Globus pallidus (tissue), 1 donor: Measurements from ENCODE around the gene DNTT.

ENCODE experiments used
- DNase-seq: peaks from one replicate; pipeline ENCODE4 v3.0.0-alpha.2; 2015; ENCODE audit warnings: low spot score

The DNTT gene

DNA sequence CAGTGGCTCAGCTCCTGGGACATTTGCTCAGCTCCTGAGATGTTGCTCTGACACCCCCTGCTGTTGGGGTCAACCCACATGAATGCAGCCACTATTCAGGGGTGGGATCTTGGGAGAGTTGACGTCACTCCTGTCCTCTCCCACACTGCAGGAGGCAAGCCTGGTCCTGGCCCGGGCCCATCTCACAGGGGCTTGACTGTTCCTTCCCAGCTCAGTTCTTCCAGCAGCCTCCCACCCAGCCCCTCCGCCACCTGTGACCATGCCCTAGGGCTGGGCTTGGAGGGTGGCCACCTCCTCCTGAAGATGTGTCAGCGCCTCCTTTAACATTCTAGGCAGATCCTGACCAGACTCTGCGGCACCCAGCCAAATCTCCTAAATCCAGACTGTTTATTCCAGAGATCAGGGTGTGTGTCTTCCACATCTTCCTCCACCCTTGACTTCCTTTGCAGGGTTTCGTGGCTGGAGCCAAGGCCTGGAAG, 73.6 kb downstream of the DNTT start:
- DNase-seq = no peak

DNA sequence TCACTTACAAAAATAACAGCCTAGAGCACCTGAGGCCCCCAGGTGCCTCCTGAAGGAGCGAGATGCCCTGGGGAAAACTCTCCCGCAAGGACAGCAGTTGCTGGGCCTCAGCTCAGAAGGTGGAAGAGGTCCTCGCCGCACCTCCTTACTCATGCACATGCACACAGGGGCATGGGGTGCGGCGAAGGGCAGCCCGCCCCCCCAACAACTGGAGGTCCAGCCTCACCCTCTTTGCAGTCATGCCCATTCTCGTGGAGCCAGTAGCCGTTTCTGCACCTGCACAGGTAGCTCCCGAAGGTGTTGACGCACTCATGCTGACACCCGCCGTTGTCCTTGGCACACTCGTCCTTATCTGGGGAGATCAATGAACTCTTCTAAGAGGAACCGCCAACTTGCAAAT, 74.5 kb downstream of the DNTT start:
- no peak for DNase-seq

GRCh38 chr10:96379758-96380157, 75.5 kb downstream of the DNTT start:
- no peak for DNase-seq

- DNase-seq = no peak
Observed at GRCh38 chr10:96380821-96381220, 76.6 kb downstream of the DNTT start.

DNA sequence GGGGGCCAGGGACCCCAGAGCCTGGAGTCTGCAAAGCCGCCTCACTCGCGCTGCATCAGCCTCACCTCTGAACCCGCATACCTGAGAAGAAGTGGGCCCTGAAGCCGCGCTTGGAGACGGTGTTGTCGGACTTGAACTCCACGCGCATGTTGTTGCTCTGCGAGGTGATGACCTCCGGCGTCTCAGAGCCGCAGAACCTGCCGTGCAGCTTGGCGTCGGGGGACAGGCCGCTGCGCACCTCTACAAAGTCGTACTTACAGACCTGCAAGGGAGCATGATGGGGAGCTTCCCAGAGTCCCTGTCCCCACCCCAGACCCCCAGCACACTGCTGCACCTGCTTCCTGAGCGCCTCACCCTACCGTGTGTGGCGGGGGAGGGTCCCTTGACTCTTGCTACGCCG, 80.3 kb downstream of the DNTT start:
- DNase-seq = no peak

- no peak for DNase-seq
Observed at GRCh38 chr10:96387161-96387560, 82.9 kb downstream of the DNTT start.

- DNase-seq = no peak
Observed at GRCh38 chr10:96387601-96388000, 83.4 kb downstream of the DNTT start.
